HepG2 (cell line): ENCODE results near the gene WDR31.

Experiments
- EP300 ChIP-seq, 3 experiments: sonication (generic) in 1 of 3; formaldehyde crosslinking in 1 of 3; IDR thresholded peaks; 2 replicates each; pipeline versions ENCODE4 v1.5.1 to v1.6.1; 2011 to 2020; ENCODE audit warnings: low read depth in 2 of 3, low read length in 2 of 3, borderline replicate concordance in 1 of 3, improper control_type of control experiment in 1 of 3, mild to moderate bottlenecking in 1 of 3, missing genetic modification reagents in 1 of 3, moderate library complexity in 1 of 3
- SOX6 ChIP-seq, 2 experiments: fragments of 450-650 bp in 1 of 2; sonication (generic) in 1 of 2; formaldehyde crosslinking in 1 of 2; IDR thresholded peaks; 2 replicates each; pipeline versions ENCODE4 v1.4.0 to v1.6.1; 2017 to 2020; ENCODE audit warnings: antibody characterized with exemption in 1 of 2, mild to moderate bottlenecking in 1 of 2, missing genetic modification reagents in 1 of 2

- TF ChIP-seq EP300 (IDR thresholded peaks at IDR 0.05; ENCODE audit: low read depth in 2 of 2, low read length in 2 of 2) (no peak), EP300 (CRISPR knock-in tag; IDR thresholded peaks at IDR 0.05; ENCODE audit: borderline replicate concordance) (no peak), SOX6 (IDR thresholded peaks at IDR 0.05) (no peak), SOX6 (CRISPR knock-in tag; IDR thresholded peaks at IDR 0.05) (no peak)
These were observed 30.8 kb upstream of the WDR31 start for GRCh38 chr9:113370806-113371325.
